HG03175 (cell line): ENCODE results near the gene STOX2.
"Not testable (repeated sequence)": the region's sequence is repeated elsewhere in the genome, so short reads cannot be mapped to it uniquely, and the experiment has no call there.

Source experiments
- ATAC-seq: cut with Tn5 transposase; IDR thresholded peaks from one replicate; pipeline ENCODE4 v1.9.1; 2021; ENCODE audit warnings: mild to moderate bottlenecking, moderate library complexity; ENCODE audit not compliant: unreplicated experiment

STOX2 gene

DNA sequence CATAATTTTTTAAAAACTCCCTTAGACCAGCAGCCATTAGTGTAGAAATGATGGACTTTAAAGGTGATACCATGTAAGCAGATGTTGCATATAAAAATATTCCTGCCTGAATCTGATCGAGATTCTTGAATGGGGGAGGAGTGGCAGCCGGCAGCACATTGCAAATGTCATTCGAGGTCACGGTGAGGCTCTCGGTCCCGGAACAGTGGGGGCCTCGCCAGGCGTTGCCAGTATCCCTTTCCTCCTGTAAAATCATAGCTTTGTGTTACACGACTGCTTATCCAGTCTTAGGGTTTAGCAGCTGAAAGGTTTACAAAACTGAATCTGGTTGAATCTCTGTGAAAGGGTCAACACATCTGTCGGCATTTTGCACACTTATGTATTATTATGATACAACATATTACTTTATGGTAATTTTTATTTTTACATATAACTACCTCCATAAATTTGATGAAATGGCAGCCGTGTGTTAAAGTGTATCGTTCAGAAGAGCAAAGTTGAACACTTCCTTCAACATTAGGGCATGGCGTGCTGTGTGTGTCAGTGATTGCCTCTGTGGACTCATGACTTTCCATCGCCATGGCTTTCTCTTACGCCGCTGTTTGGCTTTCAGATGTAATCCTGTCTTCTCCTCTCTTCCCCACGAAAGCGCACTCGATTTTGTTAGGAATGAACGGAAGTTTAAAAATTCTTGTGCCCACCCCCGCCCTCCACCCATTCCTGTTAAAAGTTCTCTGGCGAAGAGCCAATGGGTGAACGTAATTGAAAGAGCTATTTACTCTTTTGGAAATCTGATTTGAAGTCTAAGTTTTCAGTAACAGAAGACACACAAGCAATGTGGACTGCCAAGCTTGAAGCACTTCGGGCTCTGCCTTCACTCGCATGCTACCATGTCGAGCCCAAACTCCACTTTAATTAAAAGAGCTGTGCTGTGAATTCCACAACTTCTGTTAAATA, 114.8 kb downstream of the STOX2 start:
- no peak for ATAC-seq

DNA sequence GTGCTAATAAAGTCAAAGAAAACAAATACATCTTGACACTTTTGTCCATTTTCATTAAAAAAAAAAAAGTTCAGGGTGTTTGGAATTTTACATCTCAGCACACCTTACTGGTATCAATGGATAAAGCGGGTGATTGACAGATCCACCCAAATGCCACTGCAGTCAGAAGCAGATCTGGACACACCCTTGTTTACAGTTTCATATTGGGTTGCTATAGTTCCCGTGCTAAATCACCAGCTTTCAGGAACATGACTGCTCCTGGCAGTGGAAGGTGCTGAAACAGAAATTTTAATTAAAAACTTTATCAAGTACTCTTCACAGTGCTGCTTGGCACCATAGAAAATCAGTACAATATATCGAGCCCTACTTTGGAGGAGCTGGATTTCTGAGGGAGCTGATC, 116.3 kb downstream of the STOX2 start:
- ATAC-seq = no peak

GRCh38 chr4:184022679-184023383, 117.7 kb downstream of the STOX2 start:
- no peak for ATAC-seq

- no peak for ATAC-seq
Observed at GRCh38 chr4:184024637-184025036, 119.5 kb downstream of the STOX2 start.

DNA sequence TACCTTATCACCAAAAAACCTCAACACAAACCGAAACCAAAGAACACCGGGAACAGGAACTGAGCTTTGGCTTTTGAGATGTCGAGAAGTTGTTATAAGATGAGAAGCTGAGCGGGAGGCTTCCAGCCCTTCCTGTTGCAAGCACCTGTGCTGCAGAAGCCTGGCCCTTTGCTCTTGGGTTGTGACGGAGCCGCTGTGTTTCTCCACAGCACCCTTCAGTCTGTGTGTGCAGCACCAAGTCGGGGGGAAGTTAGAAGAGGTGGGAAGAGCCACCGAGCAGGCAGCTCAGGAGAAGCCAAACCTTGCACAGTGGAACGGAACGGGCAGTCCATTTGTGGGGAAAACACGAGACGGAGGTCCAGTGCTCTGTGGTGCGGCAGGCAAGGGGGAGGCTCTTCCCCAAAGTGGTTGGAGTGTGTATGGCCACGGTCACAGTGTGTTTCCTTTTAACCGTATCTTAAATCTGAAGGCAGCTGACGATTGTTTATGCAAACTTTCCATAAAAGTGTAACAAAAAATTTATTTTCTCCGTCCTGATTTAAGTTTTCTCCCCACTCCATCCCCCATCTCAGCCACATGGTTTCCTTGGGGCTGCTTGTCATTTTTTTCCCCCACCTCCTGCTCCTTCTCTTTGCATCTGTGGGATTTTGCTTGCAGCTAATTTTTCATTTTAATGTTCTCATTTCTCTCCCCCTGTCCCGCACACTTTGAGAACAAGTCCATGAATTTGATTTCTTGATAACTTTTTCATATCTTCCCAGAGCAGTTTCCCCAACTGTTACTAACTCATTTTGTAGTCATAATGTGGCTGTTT, 123.7 kb downstream of the STOX2 start:
- ATAC-seq = peak; percentile 41

GRCh38 chr4:184030036-184030435, 124.9 kb downstream of the STOX2 start:
- ATAC-seq = no peak

DNA sequence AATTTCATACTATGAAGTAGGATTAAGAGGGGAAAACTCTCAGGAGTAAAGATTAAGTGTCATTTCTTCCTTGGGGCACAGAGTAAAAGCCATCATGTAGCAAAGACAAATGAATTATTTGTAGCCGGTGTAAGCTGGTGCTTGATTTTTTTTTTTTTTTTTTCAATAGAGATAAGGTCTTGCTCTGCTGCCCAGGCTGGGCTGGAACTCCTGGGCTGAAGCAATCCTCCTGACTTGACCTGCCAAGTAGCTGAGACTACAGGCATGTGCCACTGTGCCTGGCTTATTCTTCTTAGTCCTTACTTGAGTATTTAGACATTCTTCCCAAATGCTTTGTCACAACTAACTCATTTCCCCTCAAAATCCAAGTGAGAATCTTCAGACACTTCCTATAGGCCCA, 125.7 kb downstream of the STOX2 start:
- ATAC-seq = no peak

GRCh38 chr4:184032091-184032490, 127.0 kb downstream of the STOX2 start:
- no peak for ATAC-seq

GRCh38 chr4:184039963-184040383, 134.9 kb downstream of the STOX2 start:
- ATAC-seq = no peak

- no peak for ATAC-seq
Observed at GRCh38 chr4:184041156-184041555, 136.0 kb downstream of the STOX2 start.

DNA sequence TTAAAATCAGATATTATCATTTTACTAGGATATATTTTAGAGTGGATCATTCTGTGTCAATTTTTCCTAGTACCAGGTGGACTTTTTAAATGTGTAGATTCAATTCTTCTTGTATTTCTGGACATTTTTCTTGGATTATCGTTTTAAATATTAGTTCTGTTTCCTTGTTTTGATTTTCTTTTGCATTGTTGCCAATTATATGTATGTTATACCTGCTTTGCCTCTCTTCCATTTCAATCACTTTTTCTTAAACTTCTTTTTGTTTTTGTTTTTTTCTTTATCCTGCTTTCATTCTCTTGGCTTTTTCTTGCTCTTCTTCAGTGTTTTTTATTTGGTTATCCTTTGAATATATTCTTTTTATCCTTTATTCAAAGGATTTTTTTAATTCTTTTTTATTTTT, 141.0 kb downstream of the STOX2 start:
- ATAC-seq = no peak

- not testable (repeated sequence) for ATAC-seq
Observed at GRCh38 chr4:184051262-184051661, 146.2 kb downstream of the STOX2 start.

GRCh38 chr4:184052616-184053015, 147.5 kb downstream of the STOX2 start:
- no peak for ATAC-seq

- ATAC-seq = no peak
Observed at GRCh38 chr4:184053434-184053833, 148.3 kb downstream of the STOX2 start.

DNA sequence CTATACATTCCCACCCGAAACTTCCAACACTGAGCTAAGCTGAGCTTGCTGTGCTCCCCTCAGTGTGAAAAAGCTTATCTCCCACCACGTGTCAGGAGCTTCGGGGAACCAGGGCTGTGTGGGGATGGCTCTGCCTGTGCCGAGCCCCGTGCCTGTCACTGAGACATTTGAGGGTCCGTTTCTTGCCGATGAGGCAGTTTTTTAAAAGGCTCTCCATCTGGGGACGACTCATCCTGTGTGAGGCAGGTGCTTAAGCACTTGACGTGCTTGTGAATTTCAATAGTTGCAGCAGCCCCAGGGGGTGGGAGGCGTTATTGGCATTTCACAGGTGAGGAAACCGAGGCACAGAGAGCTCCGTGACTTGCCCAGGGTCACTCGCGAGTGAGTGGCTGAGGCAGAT, 151.8 kb downstream of the STOX2 start:
- no peak for ATAC-seq

DNA sequence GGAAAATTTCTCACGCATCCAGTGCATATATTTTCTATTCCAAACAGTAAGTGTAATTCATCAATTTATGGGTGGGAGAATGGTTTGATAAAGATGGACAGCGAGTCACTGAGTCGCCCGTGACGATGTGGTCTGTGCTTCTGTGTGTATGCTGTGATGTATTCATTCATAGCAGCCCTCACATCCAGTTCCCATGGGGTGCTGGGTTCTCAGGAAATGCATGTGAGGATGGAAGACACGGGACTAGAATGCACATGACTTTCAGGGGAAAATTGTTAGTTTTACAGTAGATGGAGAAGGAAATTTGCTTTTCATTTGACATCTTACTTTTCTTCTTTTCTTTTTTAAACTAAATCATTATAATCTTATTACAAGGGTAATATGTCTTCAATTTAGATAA, 152.9 kb downstream of the STOX2 start:
- ATAC-seq = no peak

GRCh38 chr4:184059099-184059498, 154.0 kb downstream of the STOX2 start:
- ATAC-seq = no peak

- no peak for ATAC-seq
Observed at GRCh38 chr4:184061582-184061981, 156.5 kb downstream of the STOX2 start.

DNA sequence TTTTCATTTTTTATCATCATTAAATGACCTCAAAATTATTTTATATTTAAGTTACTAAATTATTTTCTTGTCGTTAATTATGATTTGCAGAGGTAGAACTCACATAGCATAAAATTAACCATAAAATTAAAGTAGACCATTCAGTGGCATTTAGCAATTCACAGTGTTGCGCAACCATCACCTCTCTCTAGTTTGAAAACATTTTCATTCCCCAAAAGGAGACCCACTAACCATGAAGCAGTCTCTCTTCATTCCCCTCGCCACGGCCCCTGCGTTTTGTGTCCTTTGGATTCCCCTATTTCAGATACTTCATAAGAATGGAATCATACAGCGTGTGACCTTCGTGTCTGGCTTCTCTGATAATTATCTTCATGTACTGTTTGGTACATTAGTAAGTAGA, 157.7 kb downstream of the STOX2 start:
- ATAC-seq = no peak

DNA sequence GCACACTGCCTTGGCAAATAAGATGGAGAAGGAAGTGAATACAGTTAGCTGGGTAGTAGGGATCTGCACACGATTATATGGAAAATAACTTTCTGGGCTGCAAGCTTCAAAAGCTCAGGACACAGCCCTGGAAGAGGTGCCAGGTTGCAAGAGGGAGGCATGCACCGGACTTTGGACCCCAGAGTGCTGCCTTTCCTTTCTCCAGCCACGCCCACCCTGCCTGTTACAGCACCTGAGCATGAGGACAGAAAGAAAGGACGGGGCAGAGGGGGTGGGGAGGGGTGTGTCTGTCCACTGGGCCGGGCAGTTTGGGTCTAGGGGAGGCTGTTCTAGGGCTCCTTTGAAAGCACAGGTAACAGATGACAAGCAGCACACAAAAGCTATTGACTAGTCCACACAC, 159.8 kb downstream of the STOX2 start:
- no peak for ATAC-seq

- no peak for ATAC-seq
Observed at GRCh38 chr4:184066584-184067300, 161.6 kb downstream of the STOX2 start.
